Activated CD8-positive, alpha-beta memory T cell treated with anti-CD3 and anti-CD28 coated beads for 4 hours (primary cell): ENCODE results near the gene RTL1.

Experiments used
- DNase-seq, 2 donors: peaks; one replicate each; pipeline ENCODE4 v3.0.0-alpha.2; 2020; ENCODE audit warnings: low read depth in 2 of 2

The RTL1 gene

GRCh38 chr14:100834794-100835547 lies 68.6 kb downstream of the RTL1 start:
- DNase-seq: no peak

- no peak for DNase-seq
Observed at GRCh38 chr14:100834082-100834793, 69.3 kb downstream of the RTL1 start.

- DNase-seq: no peak
Observed at GRCh38 chr14:100832311-100832960, 71.1 kb downstream of the RTL1 start.

- no peak for DNase-seq
Observed at GRCh38 chr14:100830681-100831080, 72.8 kb downstream of the RTL1 start.
